Measurements from ENCODE around the gene ZNF835.

- no peak for TF ChIP-seq EP300 (IDR thresholded peaks at IDR 0.05; ENCODE audit: borderline replicate concordance)
- TF ChIP-seq USF1 (IDR thresholded peaks at IDR 0.05) = no peak
- no peak for TF ChIP-seq TAF1 (IDR thresholded peaks at IDR 0.05; ENCODE audit: low read depth)
- no peak for TF ChIP-seq REST (IDR thresholded peaks at IDR 0.05; ENCODE audit: low read depth)
- TF ChIP-seq TEAD4 (IDR thresholded peaks at IDR 0.05) = no peak
- TF ChIP-seq TCF12 (IDR thresholded peaks at IDR 0.05; ENCODE audit: low read depth) = no peak
- no peak for TF ChIP-seq MAX (IDR thresholded peaks at IDR 0.05)
- TF ChIP-seq YY1 (IDR thresholded peaks at IDR 0.05; ENCODE audit: low read depth) = no peak
Measured at GRCh38 chr19:56660381-56661107, 11.0 kb downstream of the ZNF835 start.
